Right lobe of liver (tissue), 4 donors: ENCODE measurements around the gene RAP2B.

ENCODE experiments used
- POLR2A ChIP-seq: fragments of 450-650 bp; IDR thresholded peaks from one replicate; pipeline ENCODE4 v1.6.1; 2017; ENCODE audit warnings: antibody characterized with exemption, mild to moderate bottlenecking
- TF ChIP-seq, protein P1 (sequence below), 4 donors: fragments of 200-600 bp in 3 of 4; fragments of 450-650 bp in 1 of 4; IDR thresholded peaks; one replicate each; pipeline versions ENCODE4 v1.5.1 to v1.8.0; 2016 to 2022; ENCODE audit warnings: antibody characterized with exemption in 4 of 4, mild to moderate bottlenecking in 2 of 4
- donor health status: DM: no; HTN: no; CAD: no.
- donor health status: DM: no; HTN: no; CAD: no.
- donor health status: DM: no; HTN: yes; CAD: no.

DNA sequence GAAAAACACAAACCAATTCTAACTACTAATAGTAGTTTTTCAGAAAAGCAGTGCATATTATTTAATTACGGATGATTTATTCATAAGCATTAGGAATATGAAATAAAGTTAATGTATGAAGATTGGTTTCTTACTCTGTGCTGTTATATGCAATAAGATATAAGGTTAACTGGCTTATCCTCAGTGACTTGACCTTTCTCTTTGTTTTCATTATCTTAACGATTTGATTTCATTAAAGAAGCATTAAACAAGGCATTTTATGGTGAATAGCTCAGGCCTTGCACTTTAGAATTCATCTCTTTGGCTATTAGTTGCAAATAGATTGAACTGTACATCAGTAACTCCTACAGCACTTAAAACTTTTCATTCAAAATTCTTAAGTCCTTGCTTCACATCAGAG, 28.9 kb downstream of the RAP2B start:
- TF ChIP-seq, protein P1, sequence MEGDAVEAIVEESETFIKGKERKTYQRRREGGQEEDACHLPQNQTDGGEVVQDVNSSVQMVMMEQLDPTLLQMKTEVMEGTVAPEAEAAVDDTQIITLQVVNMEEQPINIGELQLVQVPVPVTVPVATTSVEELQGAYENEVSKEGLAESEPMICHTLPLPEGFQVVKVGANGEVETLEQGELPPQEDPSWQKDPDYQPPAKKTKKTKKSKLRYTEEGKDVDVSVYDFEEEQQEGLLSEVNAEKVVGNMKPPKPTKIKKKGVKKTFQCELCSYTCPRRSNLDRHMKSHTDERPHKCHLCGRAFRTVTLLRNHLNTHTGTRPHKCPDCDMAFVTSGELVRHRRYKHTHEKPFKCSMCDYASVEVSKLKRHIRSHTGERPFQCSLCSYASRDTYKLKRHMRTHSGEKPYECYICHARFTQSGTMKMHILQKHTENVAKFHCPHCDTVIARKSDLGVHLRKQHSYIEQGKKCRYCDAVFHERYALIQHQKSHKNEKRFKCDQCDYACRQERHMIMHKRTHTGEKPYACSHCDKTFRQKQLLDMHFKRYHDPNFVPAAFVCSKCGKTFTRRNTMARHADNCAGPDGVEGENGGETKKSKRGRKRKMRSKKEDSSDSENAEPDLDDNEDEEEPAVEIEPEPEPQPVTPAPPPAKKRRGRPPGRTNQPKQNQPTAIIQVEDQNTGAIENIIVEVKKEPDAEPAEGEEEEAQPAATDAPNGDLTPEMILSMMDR (IDR thresholded peaks at IDR 0.05) = no peak
- TF ChIP-seq POLR2A = no peak
